ENCODE measurements around the gene SCYL1.
A peak's percentile ranks its signal among the peaks of the same experiment; 100 is the strongest.

The SCYL1 gene

DNA sequence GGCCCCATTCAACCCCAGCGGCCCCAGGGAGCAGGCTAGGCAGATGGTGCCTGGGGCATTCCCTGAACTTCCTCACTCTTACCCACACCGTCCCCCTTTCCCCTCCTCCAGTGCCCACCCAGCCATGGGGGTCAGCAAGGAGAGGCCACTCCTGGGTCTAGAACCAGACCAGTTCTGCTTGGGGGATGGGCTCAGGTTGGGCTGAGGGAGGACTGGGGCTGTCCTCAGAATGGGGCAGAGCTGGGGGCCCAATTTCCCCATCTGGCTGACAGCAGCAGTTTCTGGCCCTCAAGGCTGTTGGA lies 12.4 kb downstream of the SCYL1 start:
- DNase-seq (ENCODE audit: low spot score), result no peak

GRCh38 chr11:65537620-65538231 lies 12.8 kb downstream of the SCYL1 start:
- DNase-seq (ENCODE audit: low spot score), result no peak

- no peak for DNase-seq (ENCODE audit: low spot score)
Observed at GRCh38 chr11:65538232-65538914, 13.5 kb downstream of the SCYL1 start.

DNA sequence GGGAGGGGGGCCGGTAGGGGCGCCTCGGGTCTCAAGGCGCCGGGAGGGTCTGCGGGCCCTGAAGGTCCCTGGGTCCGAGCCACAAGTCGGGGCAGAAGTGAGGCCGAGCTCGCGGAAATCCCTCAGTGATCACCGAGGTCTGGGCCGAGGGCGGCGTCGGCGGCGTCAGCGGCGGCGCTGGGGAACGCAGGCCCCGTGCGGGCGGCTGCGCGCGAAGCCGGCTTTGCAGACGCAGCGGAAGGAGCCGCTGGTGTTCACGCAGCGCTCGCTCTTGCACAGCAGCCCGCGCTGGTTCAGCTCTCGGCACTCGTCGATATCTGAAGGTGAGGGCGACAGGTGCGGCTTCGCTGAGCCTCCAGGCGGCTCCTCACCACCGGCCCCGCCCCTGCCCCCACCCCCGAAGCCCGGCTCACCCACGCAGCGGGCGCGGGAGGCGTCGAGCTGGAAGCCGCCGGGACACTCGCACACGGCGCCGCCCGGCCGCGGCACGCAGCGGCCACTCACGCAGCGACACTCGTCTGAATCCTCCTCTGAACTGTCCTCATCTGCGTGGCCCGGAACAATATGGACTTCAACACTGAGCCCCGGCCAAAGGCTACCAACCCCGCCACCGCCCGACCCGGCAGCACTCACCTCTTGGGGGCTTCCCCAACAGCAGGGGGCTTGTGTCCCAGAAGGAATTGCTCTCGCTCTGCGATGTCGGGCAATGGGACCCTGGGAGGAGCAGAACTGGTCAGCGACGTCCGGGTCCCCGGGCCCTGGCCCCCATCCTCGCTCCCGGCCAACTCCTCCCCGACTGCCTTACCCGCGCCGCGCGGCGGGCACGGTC lies 14.2 kb downstream of the SCYL1 start:
- no peak for DNase-seq (ENCODE audit: low spot score)

- no peak for DNase-seq (ENCODE audit: low spot score)
Observed at GRCh38 chr11:65539744-65540289, 14.9 kb downstream of the SCYL1 start.

- peak; percentile 91 for DNase-seq (ENCODE audit: low spot score)
Observed at GRCh38 chr11:65540290-65541092, 15.6 kb downstream of the SCYL1 start.

- DNase-seq (ENCODE audit: low spot score), result no peak
Observed at GRCh38 chr11:65541093-65541982, 16.5 kb downstream of the SCYL1 start.

- DNase-seq (ENCODE audit: low spot score), result no peak
Observed at GRCh38 chr11:65542738-65543390, 18.0 kb downstream of the SCYL1 start.

DNA sequence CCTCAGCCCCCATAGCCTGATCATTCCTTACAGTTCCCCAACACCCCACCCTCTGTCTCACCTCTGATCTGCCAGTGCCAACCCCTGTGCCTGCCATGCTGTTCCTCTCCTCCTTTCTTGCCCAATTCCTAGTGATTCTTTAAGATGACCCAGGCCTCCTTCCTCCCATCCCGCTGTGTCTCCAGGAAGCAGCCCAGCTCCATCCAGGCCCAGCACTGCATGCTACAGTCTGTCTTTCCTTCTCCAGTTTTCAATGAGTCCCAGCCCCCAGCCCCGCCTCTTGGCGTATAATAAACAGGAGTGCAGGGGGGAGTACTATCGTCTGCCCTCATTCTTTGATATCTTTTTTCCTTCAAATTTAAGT lies 21.0 kb downstream of the SCYL1 start:
- DNase-seq (ENCODE audit: low spot score), result no peak

DNA sequence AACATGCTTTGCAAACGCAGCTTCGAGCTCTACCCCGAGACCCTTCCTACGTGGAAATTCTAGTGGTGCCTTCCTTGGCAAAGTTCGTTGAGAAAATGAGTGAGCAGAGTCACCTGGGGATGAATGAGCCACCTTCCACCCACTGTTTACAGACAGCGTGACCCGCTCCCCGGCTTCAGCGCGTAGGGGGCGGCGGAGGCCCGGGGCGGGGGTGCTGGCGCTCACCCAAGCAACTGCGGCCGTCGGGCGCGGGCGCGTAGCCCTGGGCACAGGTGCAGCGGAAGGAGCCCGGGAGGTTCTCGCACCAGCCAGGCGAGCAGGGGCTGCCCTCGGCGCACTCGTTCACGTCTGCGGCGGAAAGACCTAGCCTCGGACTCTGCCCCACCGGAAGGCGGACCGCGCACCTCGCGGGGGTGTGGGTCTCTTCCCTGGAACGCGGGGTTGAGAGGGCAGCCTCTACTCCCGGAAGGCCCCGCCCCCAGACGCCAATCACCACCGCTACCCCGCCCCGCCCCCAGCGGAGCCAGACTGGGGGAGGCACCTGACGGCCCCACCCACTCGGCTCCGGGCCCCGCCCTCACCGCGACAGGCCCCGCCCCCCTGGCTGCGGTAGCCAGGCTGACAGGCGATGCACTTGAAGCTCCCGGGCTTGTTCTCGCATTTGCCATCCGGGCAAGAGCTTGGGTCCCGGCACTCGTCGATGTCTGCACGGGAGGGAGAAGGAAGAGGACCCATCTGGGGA lies 21.5 kb downstream of the SCYL1 start:
- DNase-seq (ENCODE audit: low spot score), result peak; percentile 94

- no peak for DNase-seq (ENCODE audit: low spot score)
Observed at GRCh38 chr11:65547446-65548125, 22.7 kb downstream of the SCYL1 start.

GRCh38 chr11:65548395-65548794 lies 23.5 kb downstream of the SCYL1 start:
- DNase-seq (ENCODE audit: low spot score), result no peak

DNA sequence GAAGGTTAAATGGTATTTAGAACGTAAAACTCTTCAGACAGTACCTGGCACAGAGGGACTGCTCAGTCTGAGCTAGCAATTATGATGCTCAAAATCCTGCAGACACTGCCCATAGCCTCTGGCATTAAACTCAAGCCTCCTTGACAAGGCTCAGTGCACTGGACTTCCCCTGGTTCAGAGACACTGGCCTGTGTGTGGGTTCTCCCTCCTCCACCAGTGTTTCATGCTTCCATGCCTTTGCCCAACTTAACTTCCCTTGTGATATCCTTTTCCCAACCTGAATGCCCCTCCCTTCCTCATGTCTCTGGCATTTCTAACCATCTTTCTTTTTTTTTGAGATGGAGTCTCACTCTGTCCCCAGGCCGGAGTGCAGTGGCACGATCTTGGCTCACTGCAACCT lies 24.2 kb downstream of the SCYL1 start:
- no peak for DNase-seq (ENCODE audit: low spot score)

- peak; percentile 68 for DNase-seq (ENCODE audit: low spot score)
Observed at GRCh38 chr11:65551572-65552387, 26.9 kb downstream of the SCYL1 start.

GRCh38 chr11:65552388-65552951 lies 27.6 kb downstream of the SCYL1 start:
- DNase-seq (ENCODE audit: low spot score), result no peak

GRCh38 chr11:65553301-65554001 lies 28.6 kb downstream of the SCYL1 start:
- DNase-seq (ENCODE audit: low spot score), result peak; percentile 55

DNA sequence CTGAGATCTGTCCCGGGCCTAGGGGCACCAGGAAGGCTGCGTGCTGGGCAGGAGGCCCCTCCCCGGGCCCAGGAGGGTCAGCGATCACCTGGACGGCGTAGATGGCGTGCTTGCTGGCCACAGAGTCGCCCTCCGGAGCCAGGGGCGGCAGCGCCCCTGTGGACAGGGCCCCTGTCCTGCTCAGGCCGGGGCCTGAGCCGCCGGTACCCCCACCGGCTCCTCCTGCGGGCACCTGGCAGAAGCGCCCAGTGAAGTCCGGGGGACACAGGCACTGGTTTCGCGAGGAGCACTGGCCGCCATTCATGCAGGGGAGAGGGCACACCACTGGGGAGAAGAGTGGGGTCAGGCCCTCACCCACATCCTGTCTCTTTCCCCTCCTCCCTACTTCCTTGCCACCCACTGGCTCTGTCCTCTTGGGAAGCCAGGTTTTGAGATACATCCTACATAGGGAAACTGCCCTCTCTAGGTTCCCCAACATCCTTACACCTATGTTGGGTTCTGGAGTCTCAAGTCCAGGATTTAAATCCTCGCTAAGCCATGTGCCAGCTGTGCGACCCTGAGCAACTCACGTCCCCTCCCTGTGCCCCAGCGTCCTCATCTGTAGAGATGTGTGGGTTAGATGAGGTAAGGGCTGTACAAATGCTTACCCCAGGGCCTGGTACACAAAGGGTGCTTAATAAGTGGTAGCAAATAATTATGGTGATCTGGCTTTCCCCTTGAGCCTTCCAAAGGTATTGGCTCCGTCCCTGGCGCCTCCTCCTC lies 29.4 kb downstream of the SCYL1 start:
- no peak for DNase-seq (ENCODE audit: low spot score)
